Mucosa of descending colon (tissue), 3 donors: ENCODE results near the gene TRIM25. TPM values are rescaled to one million over a fixed set of nuclear protein-coding genes. Genes with fewer than 3 reads are reported as not detected.
"Not testable (repeated sequence)": the region's sequence is repeated elsewhere in the genome, so short reads cannot be mapped to it uniquely, and the experiment has no call there.

Source experiments
- ATAC-seq: fragments of 200-7000 bp; cut with Tn5 transposase; one replicate; pipeline ENCODE4 v1.9.1; 2020; ENCODE audit warnings: mild to moderate bottlenecking, moderate library complexity
- DNase-seq, 3 donors: peaks; one replicate each; pipeline ENCODE4 v3.0.0-alpha.2; 2020
- H3K36me3 ChIP-seq: fragments of 200-600 bp; one replicate; pipeline ENCODE4 v1.8.0; 2021; ENCODE audit warnings: low read depth, mild to moderate bottlenecking
- H3K4me1 ChIP-seq: fragments of 200-600 bp; one replicate; pipeline ENCODE4 v1.8.0; 2021; ENCODE audit warnings: low read depth, mild to moderate bottlenecking
- H3K4me3 ChIP-seq: fragments of 200-600 bp; one replicate; pipeline ENCODE4 v1.8.0; 2021; ENCODE audit warnings: mild to moderate bottlenecking
- H3K9me3 ChIP-seq: fragments of 200-600 bp; one replicate; pipeline ENCODE4 v1.8.0; 2021; ENCODE audit warnings: mild to moderate bottlenecking
- intact Hi-C, 2 donors: fragments of 100-400 bp; cut with DNase I in 1 of 2; cut with micrococcal nuclease in 1 of 2; formaldehyde crosslinking; loops; one replicate each; pipeline versions ENCODE4 v1.11.0 to v1.11.1; 2022; cut with DNase I, micrococcal nuclease
- total RNA-seq, 3 donors: library from RNA; stranded (reverse); fragmentation: NEBNext Ultra II Directional in 2 of 3; extraction: Animal tissue kit (Norgen Biotek cat#: 25700) in 2 of 3; gene quantifications; one replicate each; pipeline versions ENCODE4 v1.2.1 to v1.2.4, GENCODE V29; 2021 to 2023
- TF ChIP-seq, protein P1 (sequence below): fragments of 200-600 bp; IDR thresholded peaks from one replicate; pipeline ENCODE4 v1.8.0; 2022; ENCODE audit warnings: antibody characterized with exemption, mild to moderate bottlenecking
- donor health status: DM: no; HTN: no; CAD: no; lungs with moderate emphysema.
- donor health status: DM: no; HTN: no; CAD: no.
- donor health status: DM: no; HTN: yes; CAD: no.

TRIM25 gene
- total RNA-seq, 3 donors from 2014 or later: 76.1 to 130 (median 115) TPM

GRCh38 chr17:56948491-56948890, 34.6 kb upstream of the TRIM25 start:
- DNase-seq (no peak), ATAC-seq (no peak)
- no peak overlapping the region for H3K4me3 ChIP-seq
- intact Hi-C loops: no loop called here
- no peaks in the 10 kb centered on the region for H3K9me3 ChIP-seq
- TF ChIP-seq, protein P1, sequence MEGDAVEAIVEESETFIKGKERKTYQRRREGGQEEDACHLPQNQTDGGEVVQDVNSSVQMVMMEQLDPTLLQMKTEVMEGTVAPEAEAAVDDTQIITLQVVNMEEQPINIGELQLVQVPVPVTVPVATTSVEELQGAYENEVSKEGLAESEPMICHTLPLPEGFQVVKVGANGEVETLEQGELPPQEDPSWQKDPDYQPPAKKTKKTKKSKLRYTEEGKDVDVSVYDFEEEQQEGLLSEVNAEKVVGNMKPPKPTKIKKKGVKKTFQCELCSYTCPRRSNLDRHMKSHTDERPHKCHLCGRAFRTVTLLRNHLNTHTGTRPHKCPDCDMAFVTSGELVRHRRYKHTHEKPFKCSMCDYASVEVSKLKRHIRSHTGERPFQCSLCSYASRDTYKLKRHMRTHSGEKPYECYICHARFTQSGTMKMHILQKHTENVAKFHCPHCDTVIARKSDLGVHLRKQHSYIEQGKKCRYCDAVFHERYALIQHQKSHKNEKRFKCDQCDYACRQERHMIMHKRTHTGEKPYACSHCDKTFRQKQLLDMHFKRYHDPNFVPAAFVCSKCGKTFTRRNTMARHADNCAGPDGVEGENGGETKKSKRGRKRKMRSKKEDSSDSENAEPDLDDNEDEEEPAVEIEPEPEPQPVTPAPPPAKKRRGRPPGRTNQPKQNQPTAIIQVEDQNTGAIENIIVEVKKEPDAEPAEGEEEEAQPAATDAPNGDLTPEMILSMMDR: no peak
- peaks cover 4% of the 10 kb centered on the region for H3K36me3 ChIP-seq
- no peaks in the 10 kb centered on the region for H3K4me1 ChIP-seq

GRCh38 chr17:56947741-56948140, 33.9 kb upstream of the TRIM25 start:
- DNase-seq (no peak), ATAC-seq (no peak)
- Histone ChIP-seq H3K9me3 (no peaks in the 10 kb centered on the region), H3K36me3 (peaks cover 4% of the 10 kb centered on the region), H3K4me1 (no peaks in the 10 kb centered on the region), H3K4me3 (no peak overlapping the region)
- intact Hi-C loops: no loop called here
- TF ChIP-seq, protein P1: no peak

GRCh38 chr17:56945938-56946505, 32.2 kb upstream of the TRIM25 start:
- intact Hi-C loops: no loop called here
- no peak for ATAC-seq

DNA sequence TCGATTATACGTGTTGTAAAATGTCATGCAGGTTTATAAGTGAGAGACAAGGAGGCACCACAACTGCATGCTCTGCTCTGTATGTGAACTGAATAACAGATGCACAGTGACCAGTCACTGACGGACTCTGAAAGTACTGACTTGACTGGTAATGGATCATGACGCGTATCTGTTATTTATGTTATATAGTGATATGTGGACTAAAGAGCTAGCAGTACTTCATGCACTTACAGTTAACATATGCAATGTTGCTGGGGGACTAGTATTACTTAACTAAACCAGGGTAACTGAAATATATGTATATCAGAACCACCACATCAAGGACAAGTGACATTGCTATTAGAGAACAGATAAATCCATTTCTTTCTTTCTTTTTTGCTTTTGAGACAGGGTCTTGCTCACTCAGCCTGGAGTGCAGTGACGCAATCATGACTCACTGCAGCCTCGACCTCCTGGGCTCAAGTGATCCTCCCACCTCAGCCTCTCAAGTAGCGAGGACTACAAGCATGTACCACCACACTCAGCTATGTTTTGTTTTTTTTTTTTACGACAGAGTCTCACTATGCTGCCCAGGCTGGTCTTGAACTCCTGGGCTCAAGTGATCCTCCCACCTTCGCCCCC, 29.8 kb upstream of the TRIM25 start:
- no peak for DNase-seq
- H3K4me1 ChIP-seq: no peaks in the 10 kb centered on the region
- TF ChIP-seq, protein P1: no peak
- H3K36me3 ChIP-seq: no peaks in the 10 kb centered on the region
- no peak for ATAC-seq
- no peak overlapping the region for H3K4me3 ChIP-seq
- no peaks in the 10 kb centered on the region for H3K9me3 ChIP-seq
- intact Hi-C loops: loop anchor here (5.0 kb wide), 1 partner anchor 126 kb away; no protein-coding TSS in a partner anchor

More at GRCh38 chr17:56945938-56946505, 32.2 kb upstream of the TRIM25 start:
- Histone ChIP-seq H3K4me3 (no peak overlapping the region), H3K9me3 (no peaks in the 10 kb centered on the region), H3K36me3 (peaks cover 4% of the 10 kb centered on the region), H3K4me1 (no peaks in the 10 kb centered on the region)
- TF ChIP-seq, protein P1: no peak
- no peak for DNase-seq

GRCh38 chr17:56939869-56940484, 26.1 kb upstream of the TRIM25 start:
- TF ChIP-seq, protein P1: no peak
- H3K4me3 ChIP-seq: no peak overlapping the region
- peak; percentile 58 for ATAC-seq
- no peaks in the 10 kb centered on the region for H3K9me3 ChIP-seq
- no peaks in the 10 kb centered on the region for H3K36me3 ChIP-seq
- no peaks in the 10 kb centered on the region for H3K4me1 ChIP-seq
- intact Hi-C loops: loop anchor here (5.0 kb wide), 1 partner anchor 123 kb away; no protein-coding TSS in a partner anchor
- no peak for DNase-seq

DNA sequence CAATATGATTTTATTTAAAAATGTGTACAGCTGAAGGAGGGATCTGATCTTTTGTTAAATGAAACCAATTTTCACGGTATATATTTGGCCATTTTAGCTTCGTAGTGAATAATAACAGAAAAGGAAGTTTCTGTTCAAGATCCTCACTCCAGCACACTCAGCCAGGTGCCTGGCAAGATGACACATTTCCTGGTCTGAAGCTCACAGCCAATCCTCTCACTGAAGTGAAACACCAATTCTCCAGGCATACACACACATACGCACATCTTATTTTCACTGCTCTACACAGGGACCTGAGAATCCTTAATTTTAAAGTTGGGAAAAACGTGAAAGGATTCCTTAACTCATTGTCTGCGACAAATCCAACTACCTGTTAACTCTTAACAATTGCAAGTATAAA, 24.4 kb upstream of the TRIM25 start:
- H3K36me3 ChIP-seq, H3K4me1 ChIP-seq, H3K4me3 ChIP-seq, intact Hi-C loops, DNase-seq, ATAC-seq, H3K9me3 ChIP-seq: not testable (repeated sequence)
